GM21717 (cell line): Measurements from ENCODE around the gene HMGN1.

ENCODE experiments used
- ATAC-seq: cut with Tn5 transposase; IDR thresholded peaks from one replicate; pipeline ENCODE4 v1.9.1; 2021; ENCODE audit warnings: mild to moderate bottlenecking, moderate library complexity; ENCODE audit not compliant: unreplicated experiment

The HMGN1 gene

GRCh38 chr21:39312112-39313041 is 36.5 kb downstream of the HMGN1 start:
- ATAC-seq = peak; percentile 68

GRCh38 chr21:39311164-39311563 is 37.7 kb downstream of the HMGN1 start:
- ATAC-seq = no peak

GRCh38 chr21:39307466-39307865 is 41.4 kb downstream of the HMGN1 start:
- ATAC-seq = no peak

GRCh38 chr21:39300587-39300986 is 48.3 kb downstream of the HMGN1 start:
- no peak for ATAC-seq

- no peak for ATAC-seq
These were observed 52.0 kb downstream of the HMGN1 start for GRCh38 chr21:39296891-39297290.
